Effector memory CD8-positive, alpha-beta T cell (primary cell): ENCODE measurements around the gene ADAMTSL3.

Experiments
- ATAC-seq: fragments of 150-1000 bp; cut with Tn5 transposase; replicated peaks from 2 replicates; pipeline ENCODE4 v1.10.0; 2021; ENCODE audit warnings: mild to moderate bottlenecking, moderate library complexity
- DNase-seq, 3 experiments: peaks; one replicate each; pipeline ENCODE4 v3.0.0; 2021
- H3K27ac Mint-ChIP-seq, 2 donors: one replicate each; pipeline ENCODE4 v1.8.0; 2022; ENCODE audit warnings: mild to moderate bottlenecking in 2 of 2, mixed read lengths in 2 of 2, moderate library complexity in 2 of 2
- H3K27me3 Mint-ChIP-seq, 2 donors: one replicate each; pipeline ENCODE4 v1.8.0; 2022; ENCODE audit warnings: mixed read lengths in 2 of 2
- H3K36me3 Mint-ChIP-seq: one replicate; pipeline ENCODE4 v1.8.0; 2022; ENCODE audit warnings: mild to moderate bottlenecking, moderate library complexity, mixed read lengths; ENCODE audit not compliant: insufficient read depth
- H3K4me1 Mint-ChIP-seq, 2 donors: one replicate each; pipeline ENCODE4 v1.8.0; 2022; ENCODE audit warnings: low read depth in 2 of 2, mixed read lengths in 2 of 2
- H3K4me3 Mint-ChIP-seq, 2 donors: one replicate each; pipeline ENCODE4 v1.8.0; 2022; ENCODE audit warnings: mild to moderate bottlenecking in 2 of 2, mixed read lengths in 2 of 2, moderate library complexity in 2 of 2
- H3K9me3 Mint-ChIP-seq, 2 donors: one replicate each; pipeline ENCODE4 v1.8.0; 2022; ENCODE audit warnings: mixed read lengths in 2 of 2

Gene ADAMTSL3

DNA sequence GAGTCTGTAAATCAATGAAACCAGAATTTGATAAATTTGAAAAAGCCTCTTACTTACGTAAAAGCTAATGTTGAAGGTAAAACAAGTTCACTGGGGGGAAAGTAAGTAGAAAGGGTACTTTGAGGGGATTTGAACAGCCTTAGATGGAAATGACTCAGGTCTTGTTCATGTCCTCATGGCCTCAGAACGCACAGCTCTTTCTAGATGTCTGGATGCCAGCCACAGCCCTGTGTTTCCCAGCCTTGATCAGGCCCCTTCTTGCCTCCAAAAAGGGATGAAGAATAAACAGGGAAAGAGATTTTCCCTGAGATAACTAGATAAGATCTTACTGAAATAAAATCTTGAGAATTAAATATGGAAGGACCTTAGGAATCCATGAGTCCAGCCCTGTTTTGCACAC, 344.6 kb downstream of the ADAMTSL3 start:
- Mint-ChIP-seq H3K4me1 (no peaks in the 10 kb centered on the region), H3K9me3 (no peaks in the 10 kb centered on the region), H3K4me3 (no peak overlapping the region), H3K27ac (no peak overlapping the region), H3K27me3 (no peaks in the 10 kb centered on the region), H3K36me3 (no peaks in the 10 kb centered on the region)
- DNase-seq (no peak), ATAC-seq (no peak)

DNA sequence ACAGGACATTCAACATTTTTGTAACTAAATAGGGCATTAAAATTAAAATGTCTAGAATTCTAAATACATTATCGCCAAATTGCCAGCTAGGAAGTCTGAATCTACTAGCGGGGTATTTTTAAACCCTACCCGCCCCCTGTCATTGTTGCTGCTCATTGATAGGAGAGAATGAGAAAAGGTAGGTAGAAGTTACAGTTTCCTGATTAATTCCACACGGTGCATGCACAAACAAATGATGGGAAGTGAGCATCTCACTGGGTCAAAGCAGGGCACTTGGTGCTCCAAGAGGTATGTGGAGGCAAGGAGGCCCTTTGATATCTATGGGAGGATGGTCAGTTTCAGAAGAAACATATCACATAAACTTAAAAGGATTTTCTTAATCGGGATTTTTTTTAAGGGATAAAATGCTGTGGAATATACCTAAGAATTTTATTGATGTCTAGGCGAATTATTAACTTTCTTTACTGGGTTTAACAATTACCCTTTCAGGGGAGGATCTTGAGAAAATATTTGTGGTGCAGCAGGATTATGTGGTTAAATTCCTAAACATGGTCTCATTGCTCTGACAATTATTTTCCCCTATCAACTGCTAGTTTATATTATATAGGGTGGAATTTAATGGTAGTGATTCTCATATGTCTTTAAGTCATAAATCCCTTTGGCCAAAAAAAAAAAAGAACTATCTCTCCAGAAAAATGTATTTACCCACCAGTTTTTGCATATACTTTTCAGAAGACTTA, 345.6 kb downstream of the ADAMTSL3 start:
- ATAC-seq (no peak), DNase-seq (no peak)
- no peaks in the 10 kb centered on the region for H3K36me3 Mint-ChIP-seq
- H3K4me1 Mint-ChIP-seq: no peaks in the 10 kb centered on the region
- H3K27ac Mint-ChIP-seq: no peak overlapping the region
- no peaks in the 10 kb centered on the region for H3K9me3 Mint-ChIP-seq
- H3K4me3 Mint-ChIP-seq: no peak overlapping the region
- H3K27me3 Mint-ChIP-seq: peaks cover 0 to 4% of the 10 kb centered on the region in 2 donors

DNA sequence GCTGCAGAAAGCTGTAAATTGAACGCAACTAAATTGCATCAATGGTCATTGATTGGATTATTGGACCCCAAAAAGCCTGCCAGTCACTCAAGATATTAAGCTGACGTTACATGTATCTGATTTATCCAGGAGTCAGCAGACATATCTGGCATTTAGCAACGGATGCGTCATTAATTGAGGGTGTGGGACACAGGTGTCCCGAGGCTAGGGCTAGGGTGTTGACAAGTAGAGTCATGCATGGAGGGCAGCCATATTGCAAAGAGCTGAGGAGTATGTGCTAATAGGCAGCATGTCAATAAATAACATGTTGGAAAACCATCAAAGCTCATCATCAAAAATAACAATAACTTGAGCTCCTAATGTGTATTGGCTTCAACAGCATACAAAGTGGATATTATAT, 347.1 kb downstream of the ADAMTSL3 start:
- no peak for DNase-seq
- H3K36me3 Mint-ChIP-seq: no peaks in the 10 kb centered on the region
- H3K4me1 Mint-ChIP-seq: no peaks in the 10 kb centered on the region
- H3K27ac Mint-ChIP-seq: no peak overlapping the region
- ATAC-seq: no peak
- no peaks in the 10 kb centered on the region for H3K9me3 Mint-ChIP-seq
- no peak overlapping the region for H3K4me3 Mint-ChIP-seq
- H3K27me3 Mint-ChIP-seq: peaks cover 0 to 4% of the 10 kb centered on the region in 2 donors

DNA sequence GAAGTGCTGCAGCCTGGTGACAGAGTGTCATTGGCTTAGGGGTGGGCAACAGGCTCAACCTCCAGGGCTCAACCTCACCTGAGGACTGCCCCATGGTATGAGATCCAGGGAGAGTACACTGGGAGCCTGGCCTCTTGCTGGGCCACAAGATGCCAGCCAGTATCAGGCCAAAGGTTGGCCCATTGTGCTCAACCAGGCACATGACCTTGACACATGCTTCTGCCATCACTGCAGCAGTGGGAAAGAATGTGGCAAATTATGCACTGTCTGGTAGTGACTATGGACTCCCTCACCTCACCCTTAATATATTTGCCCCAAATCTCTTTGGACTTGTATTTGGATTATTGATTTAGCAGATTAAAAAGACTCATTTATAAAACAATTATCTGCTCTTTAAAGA, 347.7 kb downstream of the ADAMTSL3 start:
- Mint-ChIP-seq H3K9me3 (no peaks in the 10 kb centered on the region), H3K27ac (no peak overlapping the region), H3K36me3 (no peaks in the 10 kb centered on the region), H3K27me3 (peaks cover 0 to 4% of the 10 kb centered on the region in 2 donors), H3K4me1 (no peaks in the 10 kb centered on the region), H3K4me3 (no peak overlapping the region)
- no peak for ATAC-seq
- no peak for DNase-seq

DNA sequence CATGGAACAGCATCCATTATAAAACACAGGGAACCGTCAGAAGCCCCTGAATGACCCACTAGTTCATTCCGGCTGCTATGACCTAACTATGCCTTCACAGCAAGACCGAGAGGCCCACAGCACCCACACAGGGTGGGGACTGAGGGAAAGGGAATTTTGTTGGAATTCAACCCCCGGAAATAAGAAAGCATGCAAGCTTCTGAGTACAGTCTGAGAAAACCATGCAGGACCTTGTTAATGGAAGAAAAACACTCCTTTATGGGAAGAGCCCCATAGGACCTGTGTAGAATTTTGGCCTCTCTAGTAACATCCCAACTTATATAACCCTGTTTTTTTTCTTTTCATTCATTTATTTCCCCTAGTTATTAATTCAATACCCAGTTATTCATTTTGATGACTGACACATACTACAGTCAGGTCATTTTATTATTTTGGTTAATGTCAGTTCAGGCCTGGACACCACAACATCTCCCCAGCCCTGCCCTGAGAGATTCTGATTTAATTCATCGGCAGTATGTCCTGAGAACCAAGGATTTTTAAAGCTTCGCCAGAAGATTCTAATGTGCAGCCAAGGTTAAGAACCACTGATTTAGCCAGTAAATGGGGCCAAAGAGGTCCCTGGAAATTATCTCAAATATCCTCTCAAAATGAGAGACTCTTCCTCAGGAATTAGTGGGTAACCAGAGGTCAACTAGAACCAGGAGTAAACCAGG, 350.0 kb downstream of the ADAMTSL3 start:
- Mint-ChIP-seq H3K4me1 (no peaks in the 10 kb centered on the region), H3K27me3 (peaks cover 0 to 9% of the 10 kb centered on the region in 2 donors), H3K36me3 (no peaks in the 10 kb centered on the region), H3K9me3 (no peaks in the 10 kb centered on the region), H3K4me3 (no peak overlapping the region), H3K27ac (no peak overlapping the region)
- no peak for DNase-seq
- no peak for ATAC-seq

DNA sequence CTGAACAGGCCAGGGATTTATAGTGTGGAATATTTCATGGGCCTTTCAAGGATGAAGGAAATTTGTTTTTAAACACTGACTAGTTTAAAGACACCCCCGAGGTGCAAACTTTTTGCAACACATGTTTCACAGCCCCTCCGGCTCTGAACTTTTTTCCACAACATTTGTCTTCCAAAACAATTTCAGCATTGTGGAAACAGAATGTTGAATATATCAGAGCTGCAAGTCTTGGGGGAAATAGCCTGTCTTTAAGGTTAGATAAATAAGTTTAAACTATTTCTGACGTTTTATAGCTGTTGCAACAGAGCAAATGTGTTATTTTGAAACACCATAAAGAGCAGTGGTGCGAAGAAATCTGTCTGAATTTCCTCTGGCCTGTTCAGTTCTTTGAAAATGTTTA, 352.5 kb downstream of the ADAMTSL3 start:
- no peak for ATAC-seq
- no peaks in the 10 kb centered on the region for H3K36me3 Mint-ChIP-seq

DNA sequence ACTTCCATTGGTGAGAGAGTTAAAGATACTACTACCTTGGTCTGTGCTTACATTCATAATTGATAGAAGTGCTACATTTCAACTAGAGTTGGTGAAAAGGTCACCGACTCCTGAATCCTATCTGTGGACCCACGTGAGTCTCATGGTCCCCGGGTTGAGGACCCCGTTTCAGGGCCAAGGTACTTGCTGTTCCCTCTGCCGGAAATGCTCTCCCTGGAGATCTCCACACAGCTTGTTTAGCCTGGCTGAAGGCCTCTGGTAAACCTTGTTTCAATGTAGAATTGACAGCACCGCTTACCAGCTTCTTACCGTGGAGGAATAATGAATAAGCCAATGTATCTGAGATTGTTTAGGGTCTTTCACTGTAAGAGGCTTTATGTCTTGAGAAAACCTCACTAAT, 355.7 kb downstream of the ADAMTSL3 start:
- DNase-seq: no peak
- Mint-ChIP-seq H3K9me3 (peaks cover 0 to 2% of the 10 kb centered on the region in 2 donors), H3K36me3 (no peaks in the 10 kb centered on the region), H3K4me1 (no peaks in the 10 kb centered on the region), H3K27ac (no peak overlapping the region), H3K4me3 (no peak overlapping the region), H3K27me3 (peaks cover 0 to 13% of the 10 kb centered on the region in 2 donors)
- no peak for ATAC-seq

More for the DNA sequence above, 352.5 kb downstream of the ADAMTSL3 start:
- DNase-seq: no peak
- Mint-ChIP-seq H3K4me3 (no peak overlapping the region), H3K4me1 (no peaks in the 10 kb centered on the region), H3K27ac (no peak overlapping the region), H3K9me3 (no peaks in the 10 kb centered on the region), H3K27me3 (peaks cover 0 to 9% of the 10 kb centered on the region in 2 donors)

DNA sequence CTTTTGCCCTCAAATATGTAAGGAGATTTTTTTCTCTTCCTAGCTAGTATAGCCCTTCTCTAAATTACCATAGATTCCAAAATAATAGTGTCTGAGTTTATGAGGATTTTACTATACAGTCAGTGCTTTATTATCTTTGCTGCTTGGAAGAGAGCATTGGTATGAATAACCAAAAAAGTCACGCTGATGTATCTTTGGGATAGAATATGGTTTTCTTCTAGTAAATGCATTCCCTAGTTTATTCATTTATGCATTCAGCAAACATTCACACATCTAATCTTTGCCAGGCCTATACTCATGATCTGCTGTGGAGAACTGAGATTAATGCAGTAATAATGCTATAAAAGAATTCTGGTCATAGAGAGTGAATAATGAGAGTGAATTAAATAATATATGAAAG, 356.3 kb downstream of the ADAMTSL3 start:
- Mint-ChIP-seq H3K4me1 (no peaks in the 10 kb centered on the region), H3K4me3 (no peak overlapping the region), H3K27ac (no peak overlapping the region), H3K36me3 (no peaks in the 10 kb centered on the region), H3K27me3 (peaks cover 0 to 13% of the 10 kb centered on the region in 2 donors), H3K9me3 (peaks cover 0 to 2% of the 10 kb centered on the region in 2 donors)
- ATAC-seq (no peak), DNase-seq (no peak)

DNA sequence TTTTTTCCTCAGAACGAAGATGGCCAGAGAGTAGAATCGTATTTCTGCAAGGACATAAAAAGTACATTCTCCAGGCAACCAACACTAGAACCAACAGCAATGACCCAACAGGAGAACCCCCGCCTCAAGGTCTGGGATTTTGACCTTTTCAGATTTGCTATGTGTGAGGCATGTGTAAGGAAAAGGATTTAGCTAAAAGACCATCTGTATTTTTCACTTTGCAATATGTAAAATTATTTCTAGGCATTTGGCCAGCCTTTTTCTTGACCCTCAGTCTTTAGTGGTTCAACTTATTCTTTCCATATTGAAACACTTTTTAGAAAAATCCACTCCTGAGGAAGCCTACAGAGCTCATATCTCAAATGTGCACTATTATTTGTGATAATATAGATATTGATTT, 362.4 kb downstream of the ADAMTSL3 start:
- Mint-ChIP-seq H3K36me3 (no peaks in the 10 kb centered on the region), H3K9me3 (peaks cover 0 to 3% of the 10 kb centered on the region in 2 donors), H3K27ac (no peak overlapping the region), H3K27me3 (peaks cover 0 to 16% of the 10 kb centered on the region in 2 donors), H3K4me3 (no peak overlapping the region), H3K4me1 (no peaks in the 10 kb centered on the region)
- DNase-seq (no peak), ATAC-seq (no peak)

DNA sequence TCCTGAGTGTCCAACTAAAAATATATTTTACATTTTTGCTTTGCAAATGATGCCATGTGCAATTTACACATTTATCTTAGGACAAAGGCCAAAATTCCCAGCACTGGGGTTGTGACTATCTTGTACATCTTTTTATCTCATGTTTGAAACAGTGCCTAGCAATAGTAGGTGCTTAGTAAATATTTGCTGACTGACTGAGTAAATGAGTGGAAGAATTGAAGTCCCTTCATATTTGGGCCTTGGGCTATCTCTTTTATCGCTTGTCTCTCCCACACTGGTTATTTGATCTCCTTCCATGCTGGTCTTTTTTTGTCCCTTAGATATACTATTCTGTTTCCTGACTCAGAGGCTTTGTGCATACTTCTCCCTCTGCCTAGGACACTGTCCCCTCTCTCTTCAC, 368.6 kb downstream of the ADAMTSL3 start:
- Mint-ChIP-seq H3K4me3 (no peak overlapping the region), H3K36me3 (no peaks in the 10 kb centered on the region), H3K27me3 (peaks cover 8% of the 10 kb centered on the region in 2 donors), H3K4me1 (no peaks in the 10 kb centered on the region), H3K27ac (no peak overlapping the region), H3K9me3 (no peaks in the 10 kb centered on the region)
- no peak for ATAC-seq
- DNase-seq: no peak

DNA sequence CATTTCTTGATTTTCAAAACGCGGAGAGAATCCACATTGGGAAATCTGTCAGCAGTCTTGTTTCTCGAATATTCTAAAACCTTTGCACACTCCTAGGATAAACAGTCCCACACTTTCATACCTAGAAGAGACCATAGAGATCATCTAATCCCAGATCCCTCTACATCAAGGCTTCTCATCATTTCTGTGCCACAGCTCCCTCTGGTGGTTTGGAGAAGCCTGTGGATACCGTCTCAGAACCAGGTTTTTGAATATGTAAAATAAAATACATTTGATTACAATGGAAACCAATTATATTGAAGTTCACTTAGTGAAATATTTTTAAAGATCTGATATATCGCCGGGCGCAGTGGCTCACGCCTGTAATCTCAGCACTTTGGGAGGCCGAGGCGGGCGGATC, 369.7 kb downstream of the ADAMTSL3 start:
- no peak overlapping the region for H3K4me3 Mint-ChIP-seq
- H3K9me3 Mint-ChIP-seq: peaks cover 0 to under 1% of the 10 kb centered on the region in 2 donors
- ATAC-seq (no peak), DNase-seq (no peak)
- no peaks in the 10 kb centered on the region for H3K4me1 Mint-ChIP-seq
- no peak overlapping the region for H3K27ac Mint-ChIP-seq
- H3K36me3 Mint-ChIP-seq: no peaks in the 10 kb centered on the region
- peaks cover 8% of the 10 kb centered on the region in 2 donors for H3K27me3 Mint-ChIP-seq

DNA sequence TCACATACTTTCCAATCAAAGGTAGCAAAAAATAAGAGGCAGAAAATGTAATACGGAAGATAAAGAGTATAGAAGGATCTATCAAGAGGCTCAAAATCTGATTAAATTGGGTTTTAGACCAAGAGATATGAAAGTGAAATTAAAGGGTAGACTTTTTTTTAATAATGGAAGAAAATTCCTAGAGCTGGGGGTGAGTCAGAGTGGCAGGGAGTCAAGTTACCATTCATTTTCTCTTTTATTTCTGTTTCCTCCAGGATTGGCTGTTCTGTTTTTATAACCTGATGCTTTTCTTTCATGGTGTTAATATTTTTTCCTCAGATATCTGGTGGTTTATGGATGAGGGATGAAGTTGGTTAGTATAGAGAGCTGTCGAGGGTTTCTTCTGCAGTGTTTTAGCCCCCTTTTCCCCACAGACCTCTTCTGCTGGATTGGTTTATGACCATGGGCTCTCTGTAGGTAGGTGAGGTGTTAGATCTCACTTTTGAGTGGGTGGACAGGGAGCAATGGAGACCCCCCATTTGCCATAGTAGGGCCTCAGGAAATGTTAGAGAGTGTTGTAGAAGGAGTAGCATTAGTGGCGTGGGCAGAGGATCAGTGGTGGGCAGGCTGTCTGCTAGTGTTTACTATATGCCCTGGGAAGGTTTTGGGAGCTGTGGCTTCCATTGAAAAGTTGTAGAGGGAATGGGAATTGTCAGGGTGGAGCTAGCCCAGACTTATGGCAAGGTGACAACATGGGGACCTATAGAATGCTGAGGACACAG, 380.1 kb downstream of the ADAMTSL3 start:
- Mint-ChIP-seq H3K36me3 (no peaks in the 10 kb centered on the region), H3K4me1 (no peaks in the 10 kb centered on the region), H3K9me3 (peaks cover 5% of the 10 kb centered on the region in 2 donors), H3K27ac (no peak overlapping the region), H3K4me3 (no peak overlapping the region), H3K27me3 (peaks cover 0 to 22% of the 10 kb centered on the region in 2 donors)
- ATAC-seq: no peak
- DNase-seq: no peak

DNA sequence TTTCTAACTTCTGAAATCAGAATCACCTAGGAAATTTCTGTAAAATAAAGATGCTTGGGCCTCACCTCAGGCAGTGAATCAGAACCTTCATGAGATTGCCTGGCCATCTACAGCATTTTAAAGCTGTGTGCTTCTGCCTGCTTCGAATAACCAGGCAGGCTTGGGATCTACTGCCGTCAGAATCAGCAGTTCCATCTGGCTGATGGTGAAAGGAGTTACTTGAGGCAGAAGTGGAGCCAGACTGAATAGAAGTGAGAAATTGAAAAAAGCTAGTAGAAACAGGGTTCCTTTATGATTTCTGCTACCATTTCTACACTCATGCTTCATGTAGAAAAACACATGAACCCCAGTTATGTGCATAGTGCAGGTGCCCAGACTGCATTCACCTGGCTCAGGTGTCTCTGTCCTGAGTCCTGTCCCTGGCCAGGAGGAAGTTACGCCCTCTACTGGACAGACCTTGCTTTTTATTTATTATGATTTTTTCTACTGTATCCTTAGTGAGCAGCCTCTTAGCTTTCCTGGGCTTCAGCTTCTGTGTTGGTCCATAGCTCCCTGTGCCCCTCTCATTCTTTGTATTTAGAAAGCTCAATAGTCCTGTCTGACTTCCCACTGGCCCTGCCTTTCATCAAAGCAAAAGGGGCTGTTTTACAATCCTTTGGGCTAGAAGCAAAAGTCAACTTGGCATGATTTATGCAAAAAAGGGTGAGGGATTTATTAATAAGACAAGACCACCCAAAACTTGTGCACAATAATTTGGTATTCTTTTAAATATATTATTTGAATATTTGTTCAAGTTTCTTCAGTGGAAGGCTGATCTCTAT, 380.9 kb downstream of the ADAMTSL3 start:
- peaks cover 4 to 31% of the 10 kb centered on the region in 2 donors for H3K27me3 Mint-ChIP-seq
- DNase-seq: no peak
- H3K4me3 Mint-ChIP-seq: no peak overlapping the region
- H3K4me1 Mint-ChIP-seq: no peaks in the 10 kb centered on the region
- no peak for ATAC-seq
- H3K9me3 Mint-ChIP-seq: peaks cover 0 to 3% of the 10 kb centered on the region in 2 donors
- no peaks in the 10 kb centered on the region for H3K36me3 Mint-ChIP-seq
- no peak overlapping the region for H3K27ac Mint-ChIP-seq
